HG03135 (cell line): ENCODE results near the gene ARHGAP40.

ENCODE experiments used
- ATAC-seq: cut with Tn5 transposase; IDR thresholded peaks from one replicate; pipeline ENCODE4 v1.9.1; 2021; ENCODE audit warnings: mild to moderate bottlenecking, moderate library complexity; ENCODE audit not compliant: unreplicated experiment

ARHGAP40 gene

GRCh38 chr20:38601216-38602184, at the start of gene ARHGAP40:
ARHGAP40 (plus strand) TSS chr20:38601809.
- ATAC-seq: no peak

- no peak for ATAC-seq
Measured at GRCh38 chr20:38554986-38555385, 46.6 kb upstream of the ARHGAP40 start.

GRCh38 chr20:38555395-38555794, 46.2 kb upstream of the ARHGAP40 start:
- no peak for ATAC-seq

- ATAC-seq: no peak
Measured at GRCh38 chr20:38557174-38557573, 44.4 kb upstream of the ARHGAP40 start.

GRCh38 chr20:38558596-38559360, 42.8 kb upstream of the ARHGAP40 start:
- ATAC-seq: no peak

GRCh38 chr20:38559764-38560163, 41.8 kb upstream of the ARHGAP40 start:
- no peak for ATAC-seq

GRCh38 chr20:38563802-38564431, 37.7 kb upstream of the ARHGAP40 start:
- ATAC-seq: no peak

GRCh38 chr20:38564680-38565079, 36.9 kb upstream of the ARHGAP40 start:
- no peak for ATAC-seq

GRCh38 chr20:38566036-38566598, 35.5 kb upstream of the ARHGAP40 start:
- ATAC-seq: no peak

- no peak for ATAC-seq
Measured at GRCh38 chr20:38569747-38570525, 31.7 kb upstream of the ARHGAP40 start.

GRCh38 chr20:38573413-38573812, 28.2 kb upstream of the ARHGAP40 start:
- no peak for ATAC-seq

GRCh38 chr20:38579219-38579910, 22.2 kb upstream of the ARHGAP40 start:
- no peak for ATAC-seq

GRCh38 chr20:38579921-38580320, 21.7 kb upstream of the ARHGAP40 start:
- ATAC-seq: no peak

- ATAC-seq: no peak
Measured at GRCh38 chr20:38581013-38581412, 20.6 kb upstream of the ARHGAP40 start, which contains the start of gene ADIG. ADIG (plus strand) TSS chr20:38581197; CDS start chr20:38581251, 54 bp downstream.

- no peak for ATAC-seq
Measured at GRCh38 chr20:38581830-38582358, 19.7 kb upstream of the ARHGAP40 start.

GRCh38 chr20:38583306-38583705, 18.3 kb upstream of the ARHGAP40 start:
- ATAC-seq: no peak

- no peak for ATAC-seq
Measured at GRCh38 chr20:38584099-38584763, 17.4 kb upstream of the ARHGAP40 start.

GRCh38 chr20:38585404-38586180, 16.0 kb upstream of the ARHGAP40 start:
- ATAC-seq: no peak
